Measurements from ENCODE around the gene CEP68. TPM values are rescaled to one million over a fixed set of nuclear protein-coding genes. Genes with fewer than 3 reads are reported as not detected.

CEP68 gene
- total RNA-seq, 1 experiment from 2014 or later, result 14.0 TPM

DNA sequence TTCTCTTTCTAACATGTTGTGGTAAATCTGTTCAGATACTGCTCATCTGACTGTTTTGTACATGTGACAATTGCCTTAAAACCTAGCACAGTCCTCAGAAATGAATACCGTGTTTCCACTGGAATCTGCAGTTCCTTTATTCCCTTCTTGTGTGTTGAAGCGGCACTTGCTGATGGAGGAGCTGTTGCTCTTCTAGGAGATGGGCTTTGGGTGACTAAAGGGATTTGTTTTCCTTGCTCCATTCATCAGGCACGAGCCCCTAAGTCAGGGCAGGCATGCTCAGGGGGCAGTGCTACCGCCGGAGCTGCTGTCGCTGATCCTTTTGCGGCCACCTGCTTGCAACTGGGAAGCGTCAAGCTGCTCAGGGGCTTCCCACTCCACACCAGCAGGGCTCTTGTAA, 32.5 kb upstream of the CEP68 start:
- Mint-ChIP-seq H3K27ac (ENCODE audit: unreplicated experiment) (no peak overlapping the region), H3K27me3 (ENCODE audit: insufficient read depth, unreplicated experiment) (no peaks in the 10 kb centered on the region), H3K36me3 (ENCODE audit: insufficient read depth, unreplicated experiment) (peaks cover 14% of the 10 kb centered on the region), H3K9me3 (ENCODE audit: unreplicated experiment) (no peaks in the 10 kb centered on the region), H3K4me3 (ENCODE audit: unreplicated experiment) (no peak overlapping the region), H3K4me1 (ENCODE audit: low read depth, unreplicated experiment) (peaks cover 16% of the 10 kb centered on the region)
- Histone ChIP-seq H3K36me3 (ENCODE audit: control insufficient read depth, insufficient read depth, low read length) (no peaks in the 10 kb centered on the region), H3K9me3 (no peaks in the 10 kb centered on the region), H3K4me3 (ENCODE audit: low read depth, low read length) (no peak overlapping the region), H3K4me1 (peaks cover 18% of the 10 kb centered on the region), H3K27me3 (replicated peaks; ENCODE audit: control insufficient read depth, insufficient read depth, low read length) (no peaks in the 10 kb centered on the region; the same call in 1 of the 2 replicates)
- BruUV-seq (replicated peaks), result no TSS peak
- DNase-seq, result no peak
- POLR2A ChIA-PET, result no interaction called here
- CTCF ChIA-PET, result no interaction called here
- intact Hi-C loops (cut with micrococcal nuclease; ENCODE audit: unreplicated experiment), result no loop called here
- no peak for TF ChIP-seq CTCF (IDR thresholded peaks at IDR 0.05; ENCODE audit: insufficient read depth in 1 of 2, low read depth in 1 of 2, low read length in 1 of 2, severe bottlenecking in 1 of 2, unreplicated experiment in 1 of 2)

DNA sequence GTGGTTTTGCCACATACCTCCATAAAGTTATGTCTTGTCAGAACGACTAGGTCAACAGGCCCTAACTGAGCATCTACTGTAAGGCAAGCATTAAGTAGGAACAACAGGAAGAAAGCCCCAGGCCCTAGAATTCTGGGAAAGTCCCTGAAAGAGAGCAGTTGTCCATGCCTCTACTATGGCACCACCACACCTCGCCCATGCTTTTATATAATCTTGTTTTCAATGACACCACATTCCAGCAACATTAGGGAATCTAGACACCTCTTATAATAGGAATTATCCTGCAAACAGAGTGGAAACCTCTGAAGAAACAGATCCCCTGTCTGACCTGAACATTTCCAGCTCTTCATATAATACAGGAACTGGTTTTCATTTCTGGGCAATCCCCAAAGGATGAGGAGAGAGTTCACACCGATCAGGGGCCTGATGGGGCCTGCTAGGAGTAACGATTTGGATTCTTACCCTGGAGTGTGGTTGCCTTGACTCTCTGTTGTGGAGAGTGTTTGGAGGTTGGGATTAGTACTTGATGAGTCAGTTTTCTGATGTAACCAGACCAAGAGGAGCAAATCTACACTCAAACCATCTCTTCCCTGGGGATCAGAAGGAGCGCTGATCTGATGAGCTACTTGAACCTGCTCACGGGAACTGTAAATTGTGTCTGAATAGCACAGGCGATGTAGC, 31.9 kb upstream of the CEP68 start:
- H3K36me3 ChIP-seq (ENCODE audit: control insufficient read depth, insufficient read depth, low read length), result no peaks in the 10 kb centered on the region
- Mint-ChIP-seq H3K4me3 (ENCODE audit: unreplicated experiment) (no peak overlapping the region), H3K27me3 (ENCODE audit: insufficient read depth, unreplicated experiment) (no peaks in the 10 kb centered on the region), H3K27ac (ENCODE audit: unreplicated experiment) (no peak overlapping the region), H3K9me3 (ENCODE audit: unreplicated experiment) (no peaks in the 10 kb centered on the region), H3K36me3 (ENCODE audit: insufficient read depth, unreplicated experiment) (peaks cover 9% of the 10 kb centered on the region), H3K4me1 (ENCODE audit: low read depth, unreplicated experiment) (peaks cover 16% of the 10 kb centered on the region)
- CTCF ChIA-PET, result no interaction called here
- BruUV-seq (replicated peaks), result no TSS peak
- H3K4me1 ChIP-seq, result peaks cover 18% of the 10 kb centered on the region
- no peak overlapping the region for H3K4me3 ChIP-seq (ENCODE audit: low read depth, low read length)
- TF ChIP-seq CTCF (IDR thresholded peaks at IDR 0.05; ENCODE audit: insufficient read depth in 1 of 2, low read depth in 1 of 2, low read length in 1 of 2, severe bottlenecking in 1 of 2, unreplicated experiment in 1 of 2), result no peak
- DNase-seq, result no peak
- intact Hi-C loops (cut with micrococcal nuclease; ENCODE audit: unreplicated experiment), result no loop called here
- POLR2A ChIA-PET, result no interaction called here
- no peaks in the 10 kb centered on the region for H3K9me3 ChIP-seq
- no peaks in the 10 kb centered on the region; the same call in 1 of the 2 replicates for H3K27me3 ChIP-seq (replicated peaks; ENCODE audit: control insufficient read depth, insufficient read depth, low read length)

DNA sequence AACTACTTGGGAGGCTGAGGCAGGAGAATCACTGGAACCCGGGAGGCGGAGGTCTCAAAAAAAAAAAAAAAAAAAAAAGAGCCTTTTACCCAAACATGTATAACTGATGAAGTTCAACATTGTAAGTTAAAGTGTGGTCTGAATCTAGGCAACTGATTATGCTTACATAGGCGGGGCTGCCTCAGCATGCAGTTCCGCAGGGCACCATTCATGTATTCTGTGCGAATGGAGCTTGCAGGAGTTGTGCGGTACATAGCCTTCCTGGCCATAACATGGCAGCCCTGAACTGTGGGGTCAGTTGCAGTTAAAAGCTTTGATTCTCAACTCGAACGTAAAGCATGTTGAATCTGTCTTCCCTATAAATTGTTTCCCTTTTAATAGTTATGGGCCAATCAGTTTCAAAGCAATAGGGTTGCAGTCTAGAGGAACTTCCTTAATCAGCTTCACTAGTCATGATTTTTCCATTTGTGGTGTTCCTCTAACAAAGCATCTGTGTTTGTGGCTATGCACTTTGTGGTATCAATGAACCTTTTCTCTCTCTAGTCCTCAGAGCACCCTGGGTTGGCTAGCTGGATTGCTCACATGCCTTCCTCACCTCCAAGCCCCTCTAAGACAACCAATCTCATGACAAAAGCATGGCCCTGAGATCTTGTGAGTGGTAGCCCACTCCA, 30.6 kb upstream of the CEP68 start:
- BruUV-seq (replicated peaks), result no TSS peak
- H3K4me1 ChIP-seq, result peaks cover 18% of the 10 kb centered on the region
- POLR2A ChIA-PET, result no interaction called here
- no peak for DNase-seq
- Mint-ChIP-seq H3K4me3 (ENCODE audit: unreplicated experiment) (no peak overlapping the region), H3K27ac (ENCODE audit: unreplicated experiment) (no peak overlapping the region), H3K4me1 (ENCODE audit: low read depth, unreplicated experiment) (peaks cover 16% of the 10 kb centered on the region), H3K36me3 (ENCODE audit: insufficient read depth, unreplicated experiment) (peaks cover 4% of the 10 kb centered on the region), H3K27me3 (ENCODE audit: insufficient read depth, unreplicated experiment) (no peaks in the 10 kb centered on the region), H3K9me3 (ENCODE audit: unreplicated experiment) (no peaks in the 10 kb centered on the region)
- no peak overlapping the region for H3K4me3 ChIP-seq (ENCODE audit: low read depth, low read length)
- intact Hi-C loops (cut with micrococcal nuclease; ENCODE audit: unreplicated experiment), result no loop called here
- H3K27me3 ChIP-seq (replicated peaks; ENCODE audit: control insufficient read depth, insufficient read depth, low read length), result no peaks in the 10 kb centered on the region; the same call in 1 of the 2 replicates
- TF ChIP-seq CTCF (IDR thresholded peaks at IDR 0.05; ENCODE audit: insufficient read depth in 1 of 2, low read depth in 1 of 2, low read length in 1 of 2, severe bottlenecking in 1 of 2, unreplicated experiment in 1 of 2), result no peak
- CTCF ChIA-PET, result interaction anchor here (0.7 kb wide), 1 partner anchor 15 kb away, joined by 3 read pairs; no protein-coding TSS in a partner anchor
- H3K9me3 ChIP-seq, result no peaks in the 10 kb centered on the region
- no peaks in the 10 kb centered on the region; the same call in 1 of the 2 replicates for H3K36me3 ChIP-seq (ENCODE audit: control insufficient read depth, insufficient read depth, low read length)

Measured in Caco-2 (cell line).